HFF-Myc (cell line): ENCODE measurements around the gene KRT34.
"Not testable (repeated sequence)": the region's sequence is repeated elsewhere in the genome, so short reads cannot be mapped to it uniquely, and the experiment has no call there.

ENCODE experiments used
- DNase-seq: peaks from one replicate; pipeline ENCODE4 v3.0.0-alpha.2; 2011; ENCODE audit warnings: low read depth; ENCODE audit errors: extremely low read depth
- H3K4me3 ChIP-seq: replicated peaks from 2 replicates; pipeline ENCODE4 v1.5.1; 2011; ENCODE audit warnings: low read depth, mild to moderate bottlenecking, control low read depth, low read length
- CTCF ChIP-seq: IDR thresholded peaks from 2 replicates; pipeline ENCODE4 v1.5.1; 2012; ENCODE audit warnings: mild to moderate bottlenecking, low read depth, low read length, control low read depth; ENCODE audit errors: missing control alignments

The KRT34 gene

GRCh38 chr17:41381943-41382342, at the start of gene KRT34:
TSS of gene KRT34 (minus strand) at chr17:41382306. CDS start at chr17:41382246, 60 bp downstream.
- not testable (repeated sequence) for H3K4me3 ChIP-seq, DNase-seq

- DNase-seq: not testable (repeated sequence)
These were observed 48.3 kb upstream of the KRT34 start for GRCh38 chr17:41430376-41430775.

GRCh38 chr17:41429667-41430066, 47.6 kb upstream of the KRT34 start:
- no peak for TF ChIP-seq CTCF
- no peak for DNase-seq
- no peak overlapping the region for H3K4me3 ChIP-seq

More at GRCh38 chr17:41430376-41430775, 48.3 kb upstream of the KRT34 start:
- H3K4me3 ChIP-seq: not testable (repeated sequence)

- no peak overlapping the region for H3K4me3 ChIP-seq
- no peak for DNase-seq
- TF ChIP-seq CTCF: no peak
These were observed 46.6 kb upstream of the KRT34 start for GRCh38 chr17:41428591-41429291.

GRCh38 chr17:41424111-41424635, 42.1 kb upstream of the KRT34 start, which contains the start of gene KRT37:
TSS of gene KRT37 (minus strand) at chr17:41424585. CDS start at chr17:41424523, 62 bp downstream.
- no peak within 1 kb of the TSS for H3K4me3 ChIP-seq
- TF ChIP-seq CTCF: no peak
- DNase-seq: no peak

- not testable (repeated sequence) for DNase-seq, H3K4me3 ChIP-seq
These were observed 40.5 kb upstream of the KRT34 start for GRCh38 chr17:41422586-41422985.

GRCh38 chr17:41421617-41422016, 39.5 kb upstream of the KRT34 start:
- no peak overlapping the region for H3K4me3 ChIP-seq
- TF ChIP-seq CTCF: no peak
- no peak for DNase-seq

- DNase-seq: no peak
- TF ChIP-seq CTCF: no peak
- no peak overlapping the region for H3K4me3 ChIP-seq
These were observed 39.0 kb upstream of the KRT34 start for GRCh38 chr17:41421116-41421515.
